GM18505 (cell line): Measurements from ENCODE around the gene SMO.

ENCODE experiments used
- ATAC-seq: cut with Tn5 transposase; IDR thresholded peaks from one replicate; pipeline ENCODE4 v1.9.1; 2021; ENCODE audit not compliant: unreplicated experiment
- POLR2A ChIP-seq: IDR thresholded peaks from 4 replicates; pipeline ENCODE4 v1.6.1; 2011; ENCODE audit warnings: borderline replicate concordance; ENCODE audit not compliant: insufficient read depth, insufficient read length; ENCODE audit errors: extremely low read depth

The SMO gene

DNA sequence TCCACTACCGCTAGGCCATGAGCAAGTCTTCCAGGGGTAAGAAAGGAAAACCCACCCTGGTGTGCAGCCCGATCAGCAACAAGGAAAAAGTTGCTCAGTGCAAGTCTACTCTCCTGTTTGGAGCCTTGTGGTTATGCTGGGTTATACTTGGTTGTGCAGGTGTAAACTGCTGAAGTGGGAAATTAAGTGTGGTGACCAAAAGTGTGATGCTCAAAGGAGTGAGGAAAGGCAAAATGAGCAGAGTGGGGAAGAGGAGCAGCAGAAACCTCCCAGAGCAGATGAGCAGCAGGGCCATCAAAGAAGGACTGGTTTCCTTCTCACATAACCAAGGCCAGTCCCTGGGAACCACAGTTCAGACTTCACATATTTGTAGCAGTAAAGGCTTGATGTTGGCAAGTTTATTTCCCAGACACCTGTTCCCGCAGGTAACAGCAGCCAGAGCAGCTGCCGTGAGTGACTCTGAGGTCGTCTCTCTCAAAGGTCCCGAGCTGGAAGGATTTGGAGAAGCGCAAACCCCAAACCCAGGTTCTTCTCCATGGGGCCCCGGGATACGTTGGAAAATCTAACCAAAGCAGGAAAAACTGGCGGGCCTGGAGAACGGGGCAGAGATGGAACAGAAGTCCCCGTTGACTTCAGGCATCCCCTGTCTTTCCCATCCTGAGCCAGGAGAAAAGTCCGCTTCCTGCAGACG lies 607 bp upstream of the SMO start:
- ATAC-seq = no peak
- no peak for TF ChIP-seq POLR2A

DNA sequence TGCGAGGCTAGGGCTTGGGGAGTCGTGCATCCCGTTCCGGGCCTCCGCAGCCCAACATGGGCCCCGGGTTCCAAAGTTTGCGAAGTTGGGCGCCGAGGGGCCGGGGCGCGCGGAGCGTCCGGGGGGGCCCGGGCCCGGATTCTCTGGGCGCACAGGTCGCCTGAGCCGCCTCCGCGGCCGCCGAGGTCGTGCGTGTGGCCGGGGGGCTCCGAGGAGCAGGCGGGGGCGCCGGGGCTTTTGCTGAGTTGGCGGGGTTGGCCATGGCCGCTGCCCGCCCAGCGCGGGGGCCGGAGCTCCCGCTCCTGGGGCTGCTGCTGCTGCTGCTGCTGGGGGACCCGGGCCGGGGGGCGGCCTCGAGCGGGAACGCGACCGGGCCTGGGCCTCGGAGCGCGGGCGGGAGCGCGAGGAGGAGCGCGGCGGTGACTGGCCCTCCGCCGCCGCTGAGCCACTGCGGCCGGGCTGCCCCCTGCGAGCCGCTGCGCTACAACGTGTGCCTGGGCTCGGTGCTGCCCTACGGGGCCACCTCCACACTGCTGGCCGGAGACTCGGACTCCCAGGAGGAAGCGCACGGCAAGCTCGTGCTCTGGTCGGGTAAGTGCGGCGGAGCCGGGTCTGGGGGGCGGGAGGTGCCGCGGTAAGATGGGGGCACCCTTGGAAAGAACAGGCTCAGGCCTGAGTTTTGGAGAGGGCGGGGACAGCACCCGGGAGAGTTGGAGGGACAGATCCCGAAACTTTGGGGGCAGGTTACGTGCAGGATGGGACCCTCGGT lies 643 bp downstream of the SMO start:
- no peak for TF ChIP-seq POLR2A
- ATAC-seq = no peak

DNA sequence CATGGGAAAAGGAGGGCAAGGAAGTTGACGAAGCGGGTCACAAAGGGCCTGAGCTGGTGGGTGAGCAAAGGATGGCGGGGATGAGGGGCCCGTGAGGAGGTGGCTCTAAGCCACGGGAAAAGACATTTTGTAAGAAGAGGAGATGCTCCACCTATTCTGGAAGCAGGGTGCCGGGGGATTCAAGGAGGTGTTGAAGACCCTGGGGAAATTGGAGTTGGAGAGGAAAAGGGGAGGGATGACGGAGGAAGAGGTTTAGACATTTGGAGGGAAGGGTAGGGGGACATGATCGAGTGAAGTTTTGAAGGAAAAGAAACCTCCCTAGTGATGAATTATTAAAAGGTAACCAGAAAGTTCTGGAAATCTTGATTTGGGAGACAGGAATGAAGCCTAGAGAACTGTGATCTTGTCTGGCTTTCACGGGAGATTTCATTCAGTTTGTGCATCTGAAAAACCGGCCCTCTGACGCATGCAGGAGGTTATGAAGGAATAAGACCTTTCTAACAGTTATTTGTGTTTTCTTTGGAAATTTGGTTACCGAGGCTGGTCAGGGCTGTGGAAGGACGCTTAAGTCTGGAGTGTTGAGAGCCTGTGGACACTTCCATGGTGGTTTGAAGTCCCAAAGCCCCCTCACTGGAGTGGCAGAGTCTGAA lies 1.4 kb downstream of the SMO start:
- ATAC-seq = no peak
- no peak for TF ChIP-seq POLR2A

DNA sequence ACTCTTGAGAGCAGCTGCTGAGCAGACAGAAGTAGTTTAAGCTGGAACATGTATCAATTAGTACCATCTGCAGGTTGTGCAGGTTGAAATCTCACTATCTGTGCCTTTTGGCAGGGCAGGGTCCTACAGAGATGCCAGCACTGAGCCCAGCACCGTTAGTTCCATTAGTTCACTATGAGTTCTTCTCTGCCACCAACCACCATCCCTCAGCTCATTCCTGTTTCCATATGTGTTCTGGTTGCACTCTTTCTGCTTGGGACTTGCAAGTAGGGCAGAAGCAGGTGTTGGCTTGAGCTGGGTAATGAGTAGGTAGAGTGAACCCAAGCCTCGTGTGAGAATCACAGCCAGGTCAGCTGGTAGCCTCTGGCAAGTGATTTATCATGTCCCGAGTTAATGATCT lies 2.8 kb downstream of the SMO start:
- TF ChIP-seq POLR2A = no peak
- ATAC-seq = no peak

DNA sequence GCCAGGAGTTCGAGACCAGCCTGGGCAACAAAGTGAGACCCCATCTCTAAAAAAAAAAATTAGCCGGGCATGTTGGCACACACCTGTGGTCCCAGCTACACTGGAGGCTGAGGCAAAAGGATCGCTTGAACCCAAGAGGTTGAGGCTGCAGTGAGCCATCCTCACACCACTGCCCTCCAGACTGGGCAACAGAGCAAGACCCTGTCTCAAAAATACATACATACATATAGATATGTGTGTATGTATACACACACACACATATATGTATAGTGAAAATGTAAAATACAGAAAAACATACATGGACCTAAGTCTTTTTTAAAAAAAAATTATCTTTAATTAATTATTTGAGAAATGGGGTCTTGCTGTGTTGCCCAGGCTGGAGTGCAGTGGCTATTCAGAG lies 5.5 kb downstream of the SMO start:
- no peak for TF ChIP-seq POLR2A
- no peak for ATAC-seq

DNA sequence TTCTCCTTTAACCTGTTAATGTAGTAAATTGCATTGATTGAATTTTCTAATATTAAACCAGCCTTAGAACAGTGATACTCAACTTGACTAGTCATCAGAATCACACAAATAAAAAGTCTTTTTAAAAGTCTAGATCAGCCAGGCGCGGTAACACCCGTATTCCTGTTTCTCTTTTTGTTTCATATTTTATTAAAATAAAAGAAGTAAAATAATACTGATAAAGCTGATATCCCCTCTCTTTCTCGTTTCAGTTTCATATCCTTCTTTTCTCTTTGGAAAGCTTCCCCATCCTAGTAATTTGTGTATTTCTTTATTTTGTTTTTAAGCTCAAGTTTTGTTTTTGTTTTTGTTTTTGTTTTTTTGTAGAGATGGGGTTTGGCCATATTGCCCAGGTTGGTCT lies 9.3 kb downstream of the SMO start:
- no peak for TF ChIP-seq POLR2A
- no peak for ATAC-seq

DNA sequence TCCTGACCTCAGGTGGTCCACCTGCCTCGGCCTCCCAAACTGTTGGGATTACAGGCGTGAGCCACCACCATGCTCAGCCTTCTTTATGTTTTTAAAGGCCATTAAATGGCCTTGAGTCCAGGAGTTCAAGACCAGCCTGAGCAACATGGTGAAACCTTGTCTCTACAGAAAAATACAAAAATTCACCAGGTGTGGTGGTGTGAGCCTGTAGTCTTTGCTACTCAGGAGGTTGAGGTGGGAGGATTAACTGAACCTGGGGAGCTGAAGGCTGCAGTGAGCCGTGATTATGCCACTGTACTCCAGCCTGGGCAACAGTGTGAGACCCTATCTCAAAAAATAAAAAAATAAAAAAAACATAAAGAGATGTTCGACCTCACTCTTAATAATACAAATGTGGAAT lies 11.0 kb downstream of the SMO start:
- TF ChIP-seq POLR2A = no peak
- no peak for ATAC-seq

DNA sequence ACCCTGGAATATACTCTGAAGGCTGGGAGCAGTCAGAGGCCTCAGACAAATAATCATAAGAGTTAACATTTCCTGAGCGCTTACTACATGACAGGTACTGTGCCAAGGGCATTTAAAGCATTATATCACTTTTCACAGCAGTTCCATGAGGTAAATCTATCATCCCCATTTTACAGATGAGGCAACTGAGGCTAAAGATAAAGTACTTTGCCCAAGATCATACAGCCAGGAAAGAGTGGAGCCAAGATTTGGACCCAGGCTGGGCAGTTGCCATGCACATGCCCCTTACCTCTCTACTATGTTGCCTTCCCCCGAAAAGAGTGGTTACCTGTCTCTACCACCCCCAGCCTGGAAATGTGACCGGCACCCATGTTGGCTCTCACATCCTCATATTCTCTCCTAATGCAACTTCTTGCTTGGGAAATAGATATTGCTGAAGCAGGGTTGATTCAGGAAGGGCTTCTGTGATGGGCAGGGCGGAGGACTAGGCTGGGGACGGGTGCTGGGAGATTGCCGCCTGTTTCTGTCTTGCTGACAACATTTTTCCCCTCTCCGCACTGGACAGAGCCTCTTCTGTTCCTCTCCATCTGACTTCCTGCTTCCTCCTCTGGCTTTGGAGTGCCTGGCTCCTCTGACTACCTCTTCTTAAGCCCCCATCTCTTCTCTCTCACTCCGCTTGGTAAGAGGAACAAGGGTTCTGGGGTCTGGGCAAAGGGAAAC lies 13.8 kb downstream of the SMO start:
- TF ChIP-seq POLR2A = no peak
- ATAC-seq = no peak

DNA sequence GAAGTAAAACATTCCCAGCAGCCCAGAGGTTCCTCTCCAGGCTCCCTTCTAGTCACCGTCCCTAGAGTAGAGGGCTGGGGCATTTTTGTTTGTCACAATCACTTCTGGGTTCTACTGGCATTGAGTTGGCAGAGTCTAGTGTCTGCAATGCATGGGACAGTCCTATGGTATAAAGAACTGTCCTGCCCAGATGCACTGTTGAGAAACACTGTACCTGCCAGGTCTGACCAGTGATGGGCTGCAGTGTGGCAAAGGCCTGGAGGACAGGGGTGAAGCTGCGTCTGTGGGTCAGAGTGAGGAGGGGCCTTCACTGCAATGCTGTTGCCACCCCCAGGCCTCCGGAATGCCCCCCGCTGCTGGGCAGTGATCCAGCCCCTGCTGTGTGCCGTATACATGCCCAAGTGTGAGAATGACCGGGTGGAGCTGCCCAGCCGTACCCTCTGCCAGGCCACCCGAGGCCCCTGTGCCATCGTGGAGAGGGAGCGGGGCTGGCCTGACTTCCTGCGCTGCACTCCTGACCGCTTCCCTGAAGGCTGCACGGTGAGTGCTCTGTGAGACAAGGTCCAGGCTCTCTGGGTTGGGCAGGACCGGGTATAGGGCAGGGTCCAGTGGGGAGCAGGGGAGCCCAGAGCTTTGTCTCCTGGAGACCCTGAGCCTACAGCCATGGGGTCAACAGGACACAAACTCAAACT lies 14.8 kb downstream of the SMO start:
- ATAC-seq = no peak
- no peak for TF ChIP-seq POLR2A

DNA sequence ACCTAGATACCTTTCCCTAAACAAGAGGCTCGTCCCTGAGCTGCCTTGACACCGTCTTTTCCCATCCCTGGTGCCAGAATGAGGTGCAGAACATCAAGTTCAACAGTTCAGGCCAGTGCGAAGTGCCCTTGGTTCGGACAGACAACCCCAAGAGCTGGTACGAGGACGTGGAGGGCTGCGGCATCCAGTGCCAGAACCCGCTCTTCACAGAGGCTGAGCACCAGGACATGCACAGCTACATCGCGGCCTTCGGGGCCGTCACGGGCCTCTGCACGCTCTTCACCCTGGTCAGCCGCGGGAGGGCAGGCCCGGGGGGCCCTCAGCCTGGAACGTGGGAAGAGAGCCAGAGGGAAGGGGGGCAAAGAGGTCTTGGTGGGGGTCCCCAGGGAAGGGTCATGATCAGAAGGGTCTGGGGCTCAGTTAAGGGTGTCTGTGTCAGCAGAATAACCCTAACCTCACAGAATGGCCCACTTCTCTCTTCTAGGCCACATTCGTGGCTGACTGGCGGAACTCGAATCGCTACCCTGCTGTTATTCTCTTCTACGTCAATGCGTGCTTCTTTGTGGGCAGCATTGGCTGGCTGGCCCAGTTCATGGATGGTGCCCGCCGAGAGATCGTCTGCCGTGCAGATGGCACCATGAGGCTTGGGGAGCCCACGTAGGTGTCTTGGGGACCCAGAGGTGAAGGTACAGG lies 16.8 kb downstream of the SMO start:
- TF ChIP-seq POLR2A = no peak
- no peak for ATAC-seq

DNA sequence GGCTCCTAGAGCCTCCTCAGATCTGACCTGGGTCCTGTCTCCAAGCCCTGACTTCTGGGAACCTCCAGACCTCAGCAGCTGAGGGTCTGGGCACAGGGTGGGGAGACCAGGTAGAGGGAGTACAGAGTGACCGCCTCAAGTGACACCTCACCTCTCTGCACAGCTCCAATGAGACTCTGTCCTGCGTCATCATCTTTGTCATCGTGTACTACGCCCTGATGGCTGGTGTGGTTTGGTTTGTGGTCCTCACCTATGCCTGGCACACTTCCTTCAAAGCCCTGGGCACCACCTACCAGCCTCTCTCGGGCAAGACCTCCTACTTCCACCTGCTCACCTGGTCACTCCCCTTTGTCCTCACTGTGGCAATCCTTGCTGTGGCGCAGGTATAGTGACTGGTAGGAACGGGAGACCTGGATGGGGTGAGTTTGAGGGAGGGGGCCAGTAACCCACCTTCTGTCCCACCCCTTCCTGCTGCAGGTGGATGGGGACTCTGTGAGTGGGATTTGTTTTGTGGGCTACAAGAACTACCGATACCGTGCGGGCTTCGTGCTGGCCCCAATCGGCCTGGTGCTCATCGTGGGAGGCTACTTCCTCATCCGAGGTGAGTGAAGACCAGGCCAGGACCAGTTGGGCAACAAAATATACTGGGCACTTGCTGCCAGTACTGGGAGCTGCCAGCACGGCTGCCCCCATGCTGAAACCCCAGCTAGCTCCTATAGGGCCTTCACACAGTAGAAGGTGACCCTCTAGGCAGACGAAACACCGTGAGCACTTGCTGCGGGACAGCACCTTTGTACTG lies 17.8 kb downstream of the SMO start:
- ATAC-seq = no peak
- TF ChIP-seq POLR2A = no peak

DNA sequence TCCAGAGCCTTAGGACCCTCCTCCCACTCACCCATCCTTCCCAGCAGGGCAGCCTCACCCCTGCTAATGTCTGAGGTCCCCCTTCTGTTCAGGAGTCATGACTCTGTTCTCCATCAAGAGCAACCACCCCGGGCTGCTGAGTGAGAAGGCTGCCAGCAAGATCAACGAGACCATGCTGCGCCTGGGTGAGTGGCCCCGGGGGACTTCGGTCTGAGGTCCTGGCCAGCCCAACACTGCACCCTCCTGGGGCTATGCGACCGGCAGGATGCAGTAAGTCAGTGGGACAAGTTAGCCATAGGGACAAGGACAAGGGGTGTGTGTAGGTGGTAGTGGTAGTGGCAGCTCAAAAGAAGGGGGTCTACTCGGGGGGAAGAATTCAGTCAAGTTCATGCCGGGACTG lies 20.2 kb downstream of the SMO start:
- TF ChIP-seq POLR2A = no peak
- no peak for ATAC-seq
